ENCODE data around the gene EIF4H. TPM values are rescaled to one million over a fixed set of nuclear protein-coding genes. Genes with fewer than 3 reads are reported as not detected.

Gene EIF4H
- total RNA-seq: 100 to 1,000 TPM; 131 to 172 (median 149) TPM

DNA sequence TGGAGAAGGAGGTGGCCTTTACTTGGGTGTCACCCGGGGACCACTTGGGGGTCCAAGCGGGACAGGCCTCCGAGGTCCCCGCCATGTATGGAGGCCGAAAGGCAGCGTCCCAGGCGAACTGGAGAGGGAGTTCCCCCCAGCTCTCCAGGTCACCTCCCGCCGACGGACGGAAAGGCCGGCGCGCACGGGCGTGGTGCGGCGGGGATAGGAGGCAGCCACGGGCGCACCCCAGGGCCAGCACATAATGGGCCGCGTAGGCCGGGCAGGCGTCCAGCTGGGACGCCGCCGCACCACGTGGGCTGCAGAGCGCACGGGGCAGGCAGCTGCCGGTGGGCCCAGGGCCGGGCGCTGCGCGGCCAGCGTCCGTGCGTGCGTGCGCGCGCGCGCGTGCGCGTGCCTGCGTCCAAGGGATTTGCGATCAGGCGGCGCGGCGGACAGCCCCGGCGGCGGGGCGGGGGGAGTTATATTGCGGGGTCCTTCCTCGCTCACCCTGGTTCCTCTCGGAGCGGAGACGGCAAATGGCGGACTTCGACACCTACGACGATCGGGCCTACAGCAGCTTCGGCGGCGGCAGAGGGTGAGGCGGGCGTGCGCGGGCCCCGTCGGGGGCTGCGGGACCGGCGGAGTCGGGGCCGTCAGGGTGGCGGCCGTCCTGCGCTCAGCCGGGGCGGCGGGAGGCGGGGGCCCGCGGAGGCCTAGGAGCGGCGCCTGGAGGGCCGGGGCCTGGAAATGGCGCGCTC, at the start of gene EIF4H:
Gene EIF4H (plus strand): TSS at position 491 of the 740 bp plus-strand sequence. CDS start 28 bp downstream, at position 519.
- no peaks in the 10 kb centered on the region for H3K9me3 ChIP-seq
- H3K27me3 ChIP-seq: no peaks in the 10 kb centered on the region
- H3K36me3 ChIP-seq: peaks cover 0 to 4% (median 0%) of the 10 kb centered on the region in 3 donors
- H3K4me1 ChIP-seq: peaks cover 0 to 48% (median 11%) of the 10 kb centered on the region in 4 donors
- H3K4me3 ChIP-seq: peak within 1 kb of the TSS; percentile 83 to 99 (median 94)
- TF ChIP-seq POLR2A (IDR thresholded peaks at IDR 0.05): peak; percentile 75 to 78
- TF ChIP-seq, protein P1, sequence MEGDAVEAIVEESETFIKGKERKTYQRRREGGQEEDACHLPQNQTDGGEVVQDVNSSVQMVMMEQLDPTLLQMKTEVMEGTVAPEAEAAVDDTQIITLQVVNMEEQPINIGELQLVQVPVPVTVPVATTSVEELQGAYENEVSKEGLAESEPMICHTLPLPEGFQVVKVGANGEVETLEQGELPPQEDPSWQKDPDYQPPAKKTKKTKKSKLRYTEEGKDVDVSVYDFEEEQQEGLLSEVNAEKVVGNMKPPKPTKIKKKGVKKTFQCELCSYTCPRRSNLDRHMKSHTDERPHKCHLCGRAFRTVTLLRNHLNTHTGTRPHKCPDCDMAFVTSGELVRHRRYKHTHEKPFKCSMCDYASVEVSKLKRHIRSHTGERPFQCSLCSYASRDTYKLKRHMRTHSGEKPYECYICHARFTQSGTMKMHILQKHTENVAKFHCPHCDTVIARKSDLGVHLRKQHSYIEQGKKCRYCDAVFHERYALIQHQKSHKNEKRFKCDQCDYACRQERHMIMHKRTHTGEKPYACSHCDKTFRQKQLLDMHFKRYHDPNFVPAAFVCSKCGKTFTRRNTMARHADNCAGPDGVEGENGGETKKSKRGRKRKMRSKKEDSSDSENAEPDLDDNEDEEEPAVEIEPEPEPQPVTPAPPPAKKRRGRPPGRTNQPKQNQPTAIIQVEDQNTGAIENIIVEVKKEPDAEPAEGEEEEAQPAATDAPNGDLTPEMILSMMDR (IDR thresholded peaks at IDR 0.05): no peak
- DNase-seq: peak; percentile 93 to 99 (median 98)
- H3K27ac ChIP-seq: peak within 1 kb of the TSS; percentile 88 to 99 (median 94)

DNA sequence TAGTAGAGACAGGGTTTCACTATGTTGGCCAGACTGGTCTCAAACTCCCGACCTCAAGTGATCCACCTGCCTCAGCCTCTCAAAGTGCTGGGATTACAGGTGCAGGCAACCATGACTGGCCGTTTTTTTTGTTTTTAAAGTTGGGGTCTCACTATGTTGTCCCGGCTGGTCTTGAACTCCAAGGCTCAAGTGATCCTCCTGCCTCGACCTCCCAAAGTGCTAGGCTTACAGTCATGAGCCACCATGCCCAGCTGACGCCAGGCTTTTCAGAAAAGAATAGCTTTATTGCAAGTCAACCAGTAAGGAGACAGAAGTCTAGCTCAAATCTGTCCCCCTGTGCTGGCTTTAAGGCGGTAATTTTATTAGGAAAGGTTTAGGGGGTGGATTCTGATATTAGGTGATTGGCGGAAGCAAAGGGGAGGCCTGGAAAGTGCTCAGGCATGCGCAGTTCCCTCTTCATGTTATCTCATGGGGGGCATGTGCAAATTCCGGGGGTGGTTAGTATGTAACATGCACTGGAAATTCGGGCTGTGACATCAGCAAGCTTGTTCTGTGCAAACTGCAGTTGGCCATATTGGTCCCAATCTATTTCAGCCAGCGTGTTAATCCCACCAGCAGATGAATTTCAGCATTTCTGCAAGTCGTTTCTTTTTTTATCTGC, 47.8 kb upstream of the EIF4H start:
- H3K27me3 ChIP-seq: no peaks in the 10 kb centered on the region
- H3K36me3 ChIP-seq: peaks cover 0 to under 1% (median 0%) of the 10 kb centered on the region in 3 donors
- TF ChIP-seq, protein P1 (IDR thresholded peaks at IDR 0.05): no peak
- no peak for TF ChIP-seq POLR2A (IDR thresholded peaks at IDR 0.05)
- no peaks in the 10 kb centered on the region for H3K9me3 ChIP-seq
- H3K4me3 ChIP-seq: no peak overlapping the region
- DNase-seq: no peak
- no peak overlapping the region for H3K27ac ChIP-seq
- no peaks in the 10 kb centered on the region for H3K4me1 ChIP-seq

DNA sequence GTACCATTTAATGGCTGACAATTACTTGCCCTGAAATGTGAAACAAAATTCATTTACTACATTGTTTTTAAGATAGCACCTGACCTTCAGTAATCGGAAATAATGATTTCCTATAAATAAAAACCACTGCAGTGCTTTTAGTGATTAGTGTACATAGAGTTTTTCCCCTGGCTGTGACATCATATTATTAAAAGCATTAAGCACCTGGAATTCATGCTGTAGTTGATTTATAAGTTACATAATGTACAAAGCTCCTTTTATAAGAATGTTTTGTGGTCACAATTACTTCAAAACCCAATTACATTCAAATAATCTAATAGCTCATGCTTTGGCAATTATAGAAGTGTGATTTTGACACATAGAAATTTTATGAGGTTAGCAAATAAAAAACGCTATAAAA, 44.3 kb upstream of the EIF4H start:
- no peak for TF ChIP-seq POLR2A (IDR thresholded peaks at IDR 0.05)
- TF ChIP-seq, protein P1 (IDR thresholded peaks at IDR 0.05): no peak
- H3K9me3 ChIP-seq: no peaks in the 10 kb centered on the region
- no peaks in the 10 kb centered on the region for H3K36me3 ChIP-seq
- no peak overlapping the region for H3K4me3 ChIP-seq
- no peaks in the 10 kb centered on the region for H3K27me3 ChIP-seq
- no peak overlapping the region for H3K27ac ChIP-seq
- no peak for DNase-seq
- H3K4me1 ChIP-seq: no peaks in the 10 kb centered on the region

DNA sequence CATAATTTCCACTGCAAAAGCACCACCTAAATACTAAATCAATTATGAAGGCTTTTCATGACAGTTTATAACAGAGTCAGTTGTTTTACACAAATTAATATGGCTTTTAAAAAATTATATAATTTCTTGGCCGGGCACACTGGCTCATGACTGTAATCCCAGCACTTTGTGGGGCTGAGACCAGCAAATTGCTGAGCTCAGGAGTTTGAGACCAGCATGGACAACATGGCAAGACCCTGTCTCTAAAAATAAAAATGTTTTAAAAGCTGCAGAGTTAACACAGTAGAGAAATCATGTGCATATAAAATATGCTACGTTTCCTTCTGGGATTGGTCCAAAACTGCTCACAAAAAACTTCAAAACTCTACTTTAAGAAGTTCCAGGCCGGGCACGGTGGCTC, 43.6 kb upstream of the EIF4H start:
- Histone ChIP-seq H3K36me3 (no peaks in the 10 kb centered on the region), H3K27me3 (no peaks in the 10 kb centered on the region), H3K4me1 (no peaks in the 10 kb centered on the region), H3K4me3 (no peak overlapping the region), H3K9me3 (no peaks in the 10 kb centered on the region), H3K27ac (no peak overlapping the region)
- no peak for DNase-seq
- TF ChIP-seq POLR2A (IDR thresholded peaks at IDR 0.05): no peak
- TF ChIP-seq, protein P1 (IDR thresholded peaks at IDR 0.05): no peak

DNA sequence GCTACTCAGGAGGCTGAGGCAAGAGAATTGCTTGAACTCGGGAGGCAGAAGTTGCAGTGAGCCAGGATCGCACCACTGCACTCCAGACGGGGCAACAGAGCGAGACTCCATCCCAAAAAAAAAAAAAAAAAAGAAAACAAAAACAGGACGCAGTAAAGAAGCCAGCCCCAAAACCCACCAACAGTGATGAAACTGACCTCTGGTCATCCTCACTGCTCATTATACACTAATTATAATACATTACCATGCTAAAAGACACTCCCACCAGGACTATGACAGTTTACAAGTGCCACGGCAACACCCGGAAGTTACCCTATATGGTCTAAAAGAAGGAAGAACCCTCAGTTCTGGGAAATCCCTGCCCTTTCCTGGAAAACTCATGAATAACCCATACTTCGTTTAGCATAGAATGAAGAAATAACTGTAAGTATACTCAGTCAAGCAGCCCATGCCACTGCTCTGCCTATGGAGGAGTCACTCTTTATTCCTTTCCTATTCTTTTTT, 40.0 kb upstream of the EIF4H start:
- TF ChIP-seq, protein P1 (IDR thresholded peaks at IDR 0.05): no peak
- no peak for TF ChIP-seq POLR2A (IDR thresholded peaks at IDR 0.05)
- no peaks in the 10 kb centered on the region for H3K36me3 ChIP-seq
- no peak for DNase-seq
- no peaks in the 10 kb centered on the region for H3K27me3 ChIP-seq
- H3K9me3 ChIP-seq: no peaks in the 10 kb centered on the region
- no peak overlapping the region for H3K4me3 ChIP-seq
- H3K4me1 ChIP-seq: no peaks in the 10 kb centered on the region
- H3K27ac ChIP-seq: no peak overlapping the region

All from Peyer's patch (tissue), 4 donors.